Natural killer cell (primary cell): ENCODE data around the gene TRPM1. TPM values are rescaled to one million over a fixed set of nuclear protein-coding genes. Genes with fewer than 3 reads are reported as not detected.

Experiments
- ATAC-seq, 3 donors: fragments of 150-1000 bp in 2 of 3; fragments of 200-7000 bp in 1 of 3; cut with Tn5 transposase; 1 replicate in 1 of 3; 2 replicates in 2 of 3; pipeline ENCODE4 v1.10.0; 2021; ENCODE audit warnings: mild to moderate bottlenecking in 2 of 3, moderate library complexity in 2 of 3
- DNase-seq, 2 donors: peaks; one replicate each; pipeline versions ENCODE4 v3.0.0 to v3.0.0-alpha.2; 2013 to 2021; ENCODE audit warnings: mixed read lengths in 1 of 2
- H3K27ac ChIP-seq: one replicate; pipeline ENCODE4 v1.5.1; 2013; ENCODE audit warnings: mild to moderate bottlenecking, low read length
- H3K27me3 ChIP-seq: one replicate; pipeline ENCODE4 v1.6.1; 2013; ENCODE audit warnings: low read length; ENCODE audit not compliant: control insufficient read depth, insufficient read depth
- H3K36me3 ChIP-seq: one replicate; pipeline ENCODE4 v1.6.1; 2013; ENCODE audit warnings: low read length; ENCODE audit not compliant: control insufficient read depth, insufficient read depth
- H3K4me1 ChIP-seq: one replicate; pipeline ENCODE4 v1.6.1; 2013; ENCODE audit warnings: low read length; ENCODE audit not compliant: control insufficient read depth, insufficient read depth
- H3K4me3 ChIP-seq: one replicate; pipeline ENCODE4 v1.5.1; 2013; ENCODE audit warnings: low read length
- H3K9me3 ChIP-seq: one replicate; pipeline ENCODE4 v1.6.1; 2013; ENCODE audit warnings: low read length; ENCODE audit not compliant: control insufficient read depth, insufficient read depth
- H3K27ac Mint-ChIP-seq, 2 donors: one replicate each; pipeline ENCODE4 v1.8.0; 2022; ENCODE audit warnings: mild to moderate bottlenecking in 2 of 2, mixed read lengths in 2 of 2, moderate library complexity in 1 of 2
- H3K27me3 Mint-ChIP-seq, 2 donors: one replicate each; pipeline ENCODE4 v1.8.0; 2022; ENCODE audit warnings: low read depth in 2 of 2, mixed read lengths in 2 of 2
- H3K36me3 Mint-ChIP-seq: one replicate; pipeline ENCODE4 v1.8.0; 2022; ENCODE audit warnings: mixed read lengths
- H3K4me1 Mint-ChIP-seq, 2 donors: one replicate each; pipeline ENCODE4 v1.8.0; 2022; ENCODE audit warnings: mixed read lengths in 2 of 2
- H3K4me3 Mint-ChIP-seq: one replicate; pipeline ENCODE4 v1.8.0; 2022; ENCODE audit warnings: mild to moderate bottlenecking, moderate library complexity, mixed read lengths
- H3K9me3 Mint-ChIP-seq, 2 donors: one replicate each; pipeline ENCODE4 v1.8.0; 2022; ENCODE audit warnings: mixed read lengths in 2 of 2
- WGBS: methylation state at CpG from one replicate; pipeline ENCODE4 v1.1.7; 2013; ENCODE audit warnings: missing lambda C conversion rate; ENCODE audit not compliant: insufficient coverage; 5-methylcytosine and 5-hydroxymethylcytosine counted together
- intact Hi-C: fragments of 100-400 bp; cut with micrococcal nuclease; formaldehyde crosslinking; loops from one replicate; pipeline ENCODE4 v1.14.2; 2022
- total RNA-seq, 4 donors: library from RNA; stranded (reverse); fragments of 120-200 nt in 1 of 4; gene quantifications; one replicate each; pipeline versions ENCODE4 v1.2.3 to v1.2.4, GENCODE V29; 2013 to 2022
- TF ChIP-seq, protein P1 (sequence below): fragments of 200-600 bp; IDR thresholded peaks from one replicate; pipeline ENCODE4 v1.8.0; 2022; ENCODE audit warnings: antibody characterized with exemption

The TRPM1 gene
- total RNA-seq, 3 donors from 2014 or later (not counting 1 experiment from before 2014, with no cell fraction given): not detected

DNA sequence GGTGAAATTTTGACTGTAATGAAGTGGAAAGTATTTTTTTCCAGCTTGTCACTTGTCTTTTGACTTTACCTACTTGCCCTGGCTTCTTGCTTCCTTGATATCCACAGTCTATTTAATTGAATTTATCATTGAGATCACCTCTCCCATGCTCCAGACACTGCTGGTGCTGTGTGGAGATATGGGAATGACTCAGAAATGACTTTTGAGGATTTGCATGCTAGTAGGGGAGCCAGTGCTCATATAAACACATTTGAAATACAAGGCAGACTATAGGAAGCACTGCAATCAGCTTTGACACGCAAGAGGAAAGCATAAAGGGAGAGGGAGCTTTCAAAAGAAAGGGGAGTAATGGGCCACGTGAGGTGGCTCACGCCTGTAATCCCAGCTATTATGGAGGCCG lies 7.3 kb upstream of the TRPM1 start:
- H3K27ac Mint-ChIP-seq: no peak overlapping the region
- Histone ChIP-seq H3K9me3 (no peaks in the 10 kb centered on the region), H3K27ac (no peak overlapping the region), H3K4me3 (no peak overlapping the region), H3K27me3 (no peaks in the 10 kb centered on the region), H3K4me1 (no peaks in the 10 kb centered on the region), H3K36me3 (no peaks in the 10 kb centered on the region)
- ATAC-seq (no peak), DNase-seq (no peak)
- WGBS: 91% methylated on average over 4 of the region's 4 CpGs
- no peaks in the 10 kb centered on the region for H3K36me3 Mint-ChIP-seq
- intact Hi-C loops: no loop called here
- no peak overlapping the region for H3K4me3 Mint-ChIP-seq
- H3K4me1 Mint-ChIP-seq: no peaks in the 10 kb centered on the region
- H3K9me3 Mint-ChIP-seq: no peaks in the 10 kb centered on the region
- peaks cover 0 to 1% of the 10 kb centered on the region in 2 donors for H3K27me3 Mint-ChIP-seq
- TF ChIP-seq, protein P1, sequence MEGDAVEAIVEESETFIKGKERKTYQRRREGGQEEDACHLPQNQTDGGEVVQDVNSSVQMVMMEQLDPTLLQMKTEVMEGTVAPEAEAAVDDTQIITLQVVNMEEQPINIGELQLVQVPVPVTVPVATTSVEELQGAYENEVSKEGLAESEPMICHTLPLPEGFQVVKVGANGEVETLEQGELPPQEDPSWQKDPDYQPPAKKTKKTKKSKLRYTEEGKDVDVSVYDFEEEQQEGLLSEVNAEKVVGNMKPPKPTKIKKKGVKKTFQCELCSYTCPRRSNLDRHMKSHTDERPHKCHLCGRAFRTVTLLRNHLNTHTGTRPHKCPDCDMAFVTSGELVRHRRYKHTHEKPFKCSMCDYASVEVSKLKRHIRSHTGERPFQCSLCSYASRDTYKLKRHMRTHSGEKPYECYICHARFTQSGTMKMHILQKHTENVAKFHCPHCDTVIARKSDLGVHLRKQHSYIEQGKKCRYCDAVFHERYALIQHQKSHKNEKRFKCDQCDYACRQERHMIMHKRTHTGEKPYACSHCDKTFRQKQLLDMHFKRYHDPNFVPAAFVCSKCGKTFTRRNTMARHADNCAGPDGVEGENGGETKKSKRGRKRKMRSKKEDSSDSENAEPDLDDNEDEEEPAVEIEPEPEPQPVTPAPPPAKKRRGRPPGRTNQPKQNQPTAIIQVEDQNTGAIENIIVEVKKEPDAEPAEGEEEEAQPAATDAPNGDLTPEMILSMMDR: no peak

DNA sequence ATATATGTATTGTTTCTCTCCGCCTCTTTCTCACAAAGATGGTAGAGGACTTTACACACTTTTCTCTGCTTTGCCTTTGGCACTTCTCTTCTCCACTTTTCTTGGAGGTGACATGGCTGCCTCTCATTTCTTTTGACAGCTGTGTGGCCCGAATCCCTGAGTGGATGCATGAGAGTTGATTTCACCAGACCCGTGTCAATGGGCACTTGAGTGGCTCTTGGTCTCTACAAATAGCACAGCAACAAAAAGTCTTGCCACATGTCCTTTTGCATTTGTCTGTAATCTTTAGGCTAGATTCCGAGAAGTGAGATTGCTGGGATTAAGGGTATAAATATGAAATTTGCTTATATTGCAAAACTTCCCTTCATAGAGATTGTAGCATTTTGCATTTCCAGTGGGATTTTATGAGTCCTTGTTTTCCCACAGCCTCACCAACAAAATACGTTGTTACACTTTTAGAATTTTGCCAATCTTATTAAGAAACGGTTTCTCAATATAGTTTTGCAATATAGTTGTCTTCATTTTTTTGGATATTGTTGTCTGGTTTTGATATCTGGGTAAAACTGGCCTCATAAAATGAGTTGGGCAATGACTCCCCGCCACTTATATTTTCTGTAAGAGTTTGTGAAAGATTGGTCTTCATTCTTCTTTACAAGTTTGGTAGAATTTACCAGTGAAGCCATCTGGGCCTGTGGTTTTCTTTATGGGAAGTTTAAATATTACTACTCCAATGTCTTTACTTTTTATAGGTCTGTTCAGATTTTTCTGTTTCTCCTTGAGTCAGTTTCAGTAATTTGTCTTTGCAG lies 5.2 kb upstream of the TRPM1 start:
- Histone ChIP-seq H3K27me3 (no peaks in the 10 kb centered on the region), H3K4me1 (no peaks in the 10 kb centered on the region), H3K27ac (no peak overlapping the region), H3K9me3 (no peaks in the 10 kb centered on the region), H3K4me3 (no peak overlapping the region), H3K36me3 (no peaks in the 10 kb centered on the region)
- no peaks in the 10 kb centered on the region for H3K27me3 Mint-ChIP-seq
- DNase-seq (no peak), ATAC-seq (no peak)
- no peaks in the 10 kb centered on the region for H3K9me3 Mint-ChIP-seq
- H3K4me3 Mint-ChIP-seq: no peak overlapping the region
- H3K4me1 Mint-ChIP-seq: no peaks in the 10 kb centered on the region
- intact Hi-C loops: no loop called here
- TF ChIP-seq, protein P1: no peak
- H3K36me3 Mint-ChIP-seq: no peaks in the 10 kb centered on the region
- H3K27ac Mint-ChIP-seq: no peak overlapping the region
- WGBS: 81% methylated on average over 3 of the region's 7 CpGs

- WGBS: 93% methylated on average over 6 of the region's 6 CpGs
- H3K27ac ChIP-seq: no peak overlapping the region
- H3K4me3 ChIP-seq: no peak overlapping the region
- H3K9me3 ChIP-seq: no peaks in the 10 kb centered on the region
- no peaks in the 10 kb centered on the region for H3K36me3 Mint-ChIP-seq
- ATAC-seq (no peak), DNase-seq (no peak)
- no peaks in the 10 kb centered on the region for H3K27me3 ChIP-seq
- intact Hi-C loops: no loop called here
- no peaks in the 10 kb centered on the region for H3K36me3 ChIP-seq
- no peak overlapping the region for H3K4me3 Mint-ChIP-seq
- no peak overlapping the region for H3K27ac Mint-ChIP-seq
- no peaks in the 10 kb centered on the region for H3K4me1 ChIP-seq
- TF ChIP-seq, protein P1: no peak
- H3K27me3 Mint-ChIP-seq: peaks cover 0 to 3% of the 10 kb centered on the region in 2 donors
- H3K9me3 Mint-ChIP-seq: no peaks in the 10 kb centered on the region
- peaks cover 6% of the 10 kb centered on the region in 2 donors for H3K4me1 Mint-ChIP-seq
Measured at GRCh38 chr15:31104003-31104402, 2.5 kb upstream of the TRPM1 start.
